HS-5 (cell line): ENCODE measurements around the gene ZNF189.
A peak's percentile ranks its signal among the peaks of the same experiment; 100 is the strongest.

ENCODE experiments used
- DNase-seq: peaks from one replicate; pipeline ENCODE4 v3.0.0-alpha.2; 2012; ENCODE audit warnings: low read depth

The ZNF189 gene

GRCh38 chr9:101398068-101398929 lies at the start of gene ZNF189, which contains the start of gene MRPL50:
ZNF189 (plus strand) TSS chr9:101398851; CDS start chr9:101399157, 306 bp downstream.
MRPL50 (minus strand) TSS chr9:101398618; CDS start chr9:101398592, 26 bp downstream.
- DNase-seq, result peak; percentile 95

GRCh38 chr9:101350285-101350684 lies 48.4 kb upstream of the ZNF189 start:
- no peak for DNase-seq

GRCh38 chr9:101352892-101353463 lies 45.7 kb upstream of the ZNF189 start:
- no peak for DNase-seq

GRCh38 chr9:101353683-101354082 lies 45.0 kb upstream of the ZNF189 start:
- no peak for DNase-seq

- no peak for DNase-seq
These were observed 44.4 kb upstream of the ZNF189 start for GRCh38 chr9:101354143-101354764.

- DNase-seq, result no peak
These were observed 43.6 kb upstream of the ZNF189 start for GRCh38 chr9:101354765-101355708.

GRCh38 chr9:101356619-101357018 lies 42.0 kb upstream of the ZNF189 start:
- DNase-seq, result no peak

GRCh38 chr9:101359679-101360078 lies 39.0 kb upstream of the ZNF189 start:
- no peak for DNase-seq

GRCh38 chr9:101360647-101361046 lies 38.0 kb upstream of the ZNF189 start:
- no peak for DNase-seq

- no peak for DNase-seq
These were observed 36.2 kb upstream of the ZNF189 start for GRCh38 chr9:101362450-101362849.

GRCh38 chr9:101365181-101365580 lies 33.5 kb upstream of the ZNF189 start:
- no peak for DNase-seq

GRCh38 chr9:101366038-101366756 lies 32.5 kb upstream of the ZNF189 start:
- DNase-seq, result no peak

GRCh38 chr9:101367323-101367722 lies 31.3 kb upstream of the ZNF189 start:
- DNase-seq, result no peak

GRCh38 chr9:101369286-101369685 lies 29.4 kb upstream of the ZNF189 start:
- DNase-seq, result no peak

- DNase-seq, result no peak
These were observed 28.6 kb upstream of the ZNF189 start for GRCh38 chr9:101369884-101370531.

- DNase-seq, result no peak
These were observed 26.8 kb upstream of the ZNF189 start for GRCh38 chr9:101371813-101372212.

GRCh38 chr9:101372327-101373118 lies 26.1 kb upstream of the ZNF189 start:
- DNase-seq, result no peak

- no peak for DNase-seq
These were observed 23.1 kb upstream of the ZNF189 start for GRCh38 chr9:101375546-101375945.

GRCh38 chr9:101376111-101376848 lies 22.4 kb upstream of the ZNF189 start:
- DNase-seq, result peak; percentile 68
